Activated CD4-positive, alpha-beta T cell treated with anti-CD3 and anti-CD28 coated beads, Interleukin-2, amount 50 U/mL, for 1 hour (primary cell): Measurements from ENCODE around the gene C2CD4A.

Source experiments
- DNase-seq: peaks from one replicate; pipeline ENCODE4 v3.0.0-alpha.2; 2020

Gene C2CD4A

GRCh38 chr15:62104401-62104800 is 37.6 kb downstream of the C2CD4A start:
- no peak for DNase-seq

GRCh38 chr15:62104846-62105245 is 38.1 kb downstream of the C2CD4A start:
- DNase-seq, result no peak

GRCh38 chr15:62105266-62105665 is 38.5 kb downstream of the C2CD4A start:
- DNase-seq, result no peak

- DNase-seq, result no peak
Observed at GRCh38 chr15:62106096-62106495, 39.3 kb downstream of the C2CD4A start.

GRCh38 chr15:62107571-62108121 is 40.9 kb downstream of the C2CD4A start:
- no peak for DNase-seq

- DNase-seq, result no peak
Observed at GRCh38 chr15:62108411-62108810, 41.6 kb downstream of the C2CD4A start.

- no peak for DNase-seq
Observed at GRCh38 chr15:62109437-62109836, 42.7 kb downstream of the C2CD4A start.

GRCh38 chr15:62109982-62110851 is 43.4 kb downstream of the C2CD4A start:
- no peak for DNase-seq

- no peak for DNase-seq
Observed at GRCh38 chr15:62112081-62112480, 45.3 kb downstream of the C2CD4A start.

GRCh38 chr15:62112616-62113593 is 46.1 kb downstream of the C2CD4A start:
- DNase-seq, result no peak

GRCh38 chr15:62115847-62116246 is 49.1 kb downstream of the C2CD4A start:
- no peak for DNase-seq

GRCh38 chr15:62118520-62119226 is 51.9 kb downstream of the C2CD4A start:
- DNase-seq, result no peak

GRCh38 chr15:62119227-62119864 is 52.6 kb downstream of the C2CD4A start:
- no peak for DNase-seq

GRCh38 chr15:62119874-62120273 is 53.1 kb downstream of the C2CD4A start:
- DNase-seq, result no peak
